ENCODE measurements around the gene SMIM10.
"Not testable (repeated sequence)": the region's sequence is repeated elsewhere in the genome, so short reads cannot be mapped to it uniquely, and the experiment has no call there.

Gene SMIM10
- long read RNA-seq, donor 1, transcript SMIM10-201 (1 exons, 1,536 nt) = major isoform, 18 of 18 reads
- long read RNA-seq, donor 1, partial matches to known transcripts = 0 of 18 reads
- long read RNA-seq, donor 1, other reads (novel, unspliced or antisense) = 0 of 18 reads
- long read RNA-seq, donor 2, transcript SMIM10-201 (1 exons, 1,536 nt) = major isoform, 8 of 8 reads
- long read RNA-seq, donor 2, partial matches to known transcripts = 0 of 8 reads
- long read RNA-seq, donor 2, other reads (novel, unspliced or antisense) = 0 of 8 reads
- long read RNA-seq, donor 3, transcript SMIM10-201 (1 exons, 1,536 nt) = major isoform, 7 of 7 reads
- long read RNA-seq, donor 3, partial matches to known transcripts = 0 of 7 reads
- long read RNA-seq, donor 3, other reads (novel, unspliced or antisense) = 0 of 7 reads
- long read RNA-seq, donor 4, transcript SMIM10-201 (1 exons, 1,536 nt) = major isoform, 9 of 9 reads
- long read RNA-seq, donor 4, partial matches to known transcripts = 0 of 9 reads
- long read RNA-seq, donor 4, other reads (novel, unspliced or antisense) = 0 of 9 reads
- long read RNA-seq, donor 5, transcript SMIM10-201 (1 exons, 1,536 nt) = major isoform, 9 of 9 reads
- long read RNA-seq, donor 5, partial matches to known transcripts = 0 of 9 reads
- long read RNA-seq, donor 5, other reads (novel, unspliced or antisense) = 0 of 9 reads
- long read RNA-seq, donor 6, partial matches to known transcripts = 0 of 4 reads
- long read RNA-seq, donor 6, other reads (novel, unspliced or antisense) = 0 of 4 reads
- long read RNA-seq, donor 7, transcript SMIM10-201 (1 exons, 1,536 nt) = major isoform, 23 of 23 reads
- long read RNA-seq, donor 7, partial matches to known transcripts = 0 of 23 reads
- long read RNA-seq, donor 7, other reads (novel, unspliced or antisense) = 0 of 23 reads
- long read RNA-seq, donor 8, transcript SMIM10-201 (1 exons, 1,536 nt) = major isoform, 14 of 14 reads
- long read RNA-seq, donor 8, partial matches to known transcripts = 0 of 14 reads
- long read RNA-seq, donor 8, other reads (novel, unspliced or antisense) = 0 of 14 reads

DNA sequence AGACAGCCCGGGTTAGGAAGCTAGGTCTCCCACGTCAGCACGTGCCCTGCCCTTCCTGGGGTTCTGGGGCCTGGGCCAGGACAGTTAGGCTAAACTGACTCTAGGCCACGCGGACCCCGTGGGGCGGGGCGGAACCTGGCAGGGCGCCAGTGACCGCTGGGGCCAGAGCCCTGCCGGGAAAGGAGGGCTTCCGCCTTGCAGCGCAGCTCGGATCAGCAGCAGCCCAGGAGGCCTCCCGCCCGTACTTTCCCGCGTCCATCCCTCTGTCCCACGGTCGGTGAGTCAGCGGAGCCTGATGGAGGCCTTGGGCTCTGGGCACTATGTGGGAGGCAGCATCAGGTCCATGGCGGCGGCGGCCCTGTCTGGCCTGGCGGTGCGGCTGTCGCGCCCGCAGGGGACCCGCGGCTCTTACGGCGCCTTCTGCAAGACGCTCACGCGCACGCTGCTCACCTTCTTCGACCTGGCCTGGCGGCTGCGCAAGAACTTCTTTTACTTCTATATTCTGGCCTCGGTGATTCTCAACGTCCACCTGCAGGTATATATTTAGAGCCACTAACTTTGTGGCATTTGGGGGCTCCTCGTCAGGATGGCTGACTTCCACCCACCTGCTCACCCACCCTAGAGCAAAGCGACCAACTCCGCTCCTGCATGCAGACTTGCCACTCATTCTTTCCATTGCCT lies at the start of gene SMIM10:
Gene SMIM10 (plus strand): TSS at position 191 of the 681 bp plus-strand sequence. CDS start 105 bp downstream, at position 296.
- DNase-seq = peak; percentile 75

DNA sequence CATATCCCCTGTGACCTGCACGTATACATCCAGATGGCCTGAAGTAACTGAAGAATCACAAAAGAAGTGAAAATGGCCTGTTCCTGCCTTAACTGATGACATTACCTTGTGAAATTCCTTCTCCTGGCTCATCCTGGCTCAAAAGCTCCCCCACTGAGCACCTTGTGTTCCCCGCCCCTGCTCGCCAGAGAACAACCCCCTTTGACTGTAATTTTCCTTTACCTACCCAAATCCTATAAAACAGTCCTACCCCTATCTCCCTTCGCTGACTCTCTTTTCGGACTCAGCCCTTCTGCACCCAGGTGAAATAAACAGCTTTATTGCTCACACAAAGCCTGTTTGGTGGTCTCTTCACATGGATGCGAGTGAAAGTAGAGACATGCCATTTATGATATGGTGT lies 44.4 kb upstream of the SMIM10 start:
- not testable (repeated sequence) for DNase-seq

DNA sequence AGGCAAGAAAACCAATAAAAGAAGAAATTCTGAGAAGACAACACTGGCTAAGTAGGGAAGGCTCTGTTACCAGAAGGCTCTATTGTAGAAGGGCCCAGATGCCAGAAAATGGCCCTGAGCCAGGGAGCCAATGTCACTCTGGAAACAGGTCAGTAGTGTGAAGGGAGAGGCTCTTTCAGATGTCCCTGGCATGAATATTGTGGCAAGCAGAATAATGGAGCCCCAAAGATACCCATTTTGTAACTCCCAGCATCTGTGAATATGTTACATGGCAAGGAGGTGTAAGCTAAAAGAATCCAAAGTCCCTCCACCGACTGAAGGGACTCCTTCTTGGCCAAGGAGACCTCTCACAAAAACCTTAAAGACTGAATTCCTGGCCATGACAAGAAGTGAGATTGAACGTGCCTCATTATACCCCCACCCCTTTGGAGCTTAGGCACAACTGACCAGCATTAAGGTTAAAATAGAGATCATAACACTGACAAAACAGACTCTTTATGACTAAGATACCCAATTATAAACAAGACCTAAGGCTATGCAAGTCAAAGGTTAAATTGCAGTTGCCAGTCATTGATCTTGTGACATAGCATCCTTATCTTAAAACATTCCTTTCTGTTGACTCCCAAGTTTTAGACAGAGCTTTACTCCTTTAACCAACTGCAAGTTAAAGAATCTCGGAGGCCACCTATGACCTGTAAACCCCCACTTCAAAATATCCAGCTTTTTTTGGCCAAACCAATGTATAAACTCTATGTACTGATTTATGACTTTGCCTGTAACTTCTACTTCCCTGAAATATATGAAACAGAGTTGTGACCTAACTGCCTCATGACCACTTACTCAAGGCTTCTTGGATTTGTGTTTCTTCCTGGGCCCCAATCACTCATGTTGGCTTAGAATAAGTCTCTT lies 42.2 kb upstream of the SMIM10 start:
- DNase-seq = no peak

DNA sequence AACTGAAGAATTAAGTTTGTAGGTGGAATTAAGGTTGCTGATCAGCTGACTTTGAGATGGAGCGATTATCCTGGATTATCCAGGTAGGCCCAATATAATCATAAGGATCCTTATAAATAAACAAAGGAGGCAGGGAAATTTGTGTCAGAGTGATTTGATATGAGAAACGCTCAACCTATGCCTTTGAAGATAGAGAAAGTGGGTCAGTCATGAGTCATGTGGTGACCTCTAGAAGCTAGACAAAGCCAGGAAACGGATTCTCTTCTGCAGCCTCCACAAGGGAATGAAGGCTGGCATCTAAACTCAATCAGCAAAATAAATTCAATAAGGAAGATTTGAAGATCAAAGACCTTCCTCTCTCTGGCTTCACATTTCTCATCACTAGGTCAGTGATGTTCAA lies 41.5 kb upstream of the SMIM10 start:
- no peak for DNase-seq

DNA sequence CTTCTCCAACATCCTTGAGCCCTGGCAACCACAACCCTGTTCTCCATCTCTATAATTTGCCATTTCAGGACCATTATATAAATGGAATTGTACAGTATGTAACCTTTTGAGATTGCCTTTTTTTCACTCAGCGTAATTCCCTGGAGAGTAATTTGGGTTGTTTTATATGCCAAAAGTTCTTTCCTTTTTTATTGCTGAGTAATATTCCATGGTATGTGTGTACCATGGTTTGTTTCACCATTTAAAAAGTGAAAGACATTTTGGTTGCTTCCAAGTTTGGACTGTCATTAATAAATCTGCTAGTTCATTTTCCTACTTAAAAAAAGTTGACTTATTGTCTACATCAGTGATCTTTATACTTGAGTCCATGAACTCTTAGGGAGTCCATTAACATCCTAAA lies 33.0 kb upstream of the SMIM10 start:
- DNase-seq = no peak

DNA sequence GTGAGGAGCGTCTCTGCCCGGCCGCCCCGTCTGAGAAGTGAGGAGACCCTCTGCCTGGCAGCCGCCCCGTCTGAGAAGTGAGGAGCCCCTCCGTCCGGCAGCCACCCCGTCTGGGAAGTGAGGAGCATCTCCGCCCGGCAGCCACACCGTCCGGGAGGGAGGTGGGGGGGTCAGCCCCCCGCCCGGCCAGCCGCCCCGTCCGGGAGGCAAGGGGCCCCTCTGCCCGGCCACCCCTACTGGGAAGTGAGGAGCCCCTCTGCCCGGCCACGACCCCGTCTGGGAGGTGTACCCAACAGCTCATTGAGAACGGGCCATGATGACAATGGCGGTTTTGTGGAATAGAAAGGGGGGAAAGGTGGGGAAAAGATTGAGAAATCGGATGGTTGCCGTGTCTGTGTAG lies 30.4 kb upstream of the SMIM10 start:
- not testable (repeated sequence) for DNase-seq

DNA sequence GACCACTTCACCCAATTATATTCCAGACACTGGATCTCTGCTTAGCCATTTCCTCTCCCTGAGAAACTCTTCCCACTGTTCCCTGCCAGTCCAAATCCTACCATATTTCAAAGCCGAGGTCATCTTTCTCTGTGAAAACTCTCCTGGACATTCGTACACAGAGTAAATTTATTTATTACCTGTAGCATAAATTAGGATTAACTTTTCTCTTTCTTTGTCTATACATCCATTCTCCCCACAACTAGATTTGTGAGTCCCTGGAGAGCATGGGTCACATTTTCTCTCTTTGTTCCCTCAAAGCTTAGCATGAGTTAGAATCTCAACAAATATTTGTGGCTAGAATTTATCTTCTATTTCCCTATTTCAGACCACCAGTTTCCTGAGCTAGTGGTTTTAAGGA lies 27.8 kb upstream of the SMIM10 start:
- no peak for DNase-seq

DNA sequence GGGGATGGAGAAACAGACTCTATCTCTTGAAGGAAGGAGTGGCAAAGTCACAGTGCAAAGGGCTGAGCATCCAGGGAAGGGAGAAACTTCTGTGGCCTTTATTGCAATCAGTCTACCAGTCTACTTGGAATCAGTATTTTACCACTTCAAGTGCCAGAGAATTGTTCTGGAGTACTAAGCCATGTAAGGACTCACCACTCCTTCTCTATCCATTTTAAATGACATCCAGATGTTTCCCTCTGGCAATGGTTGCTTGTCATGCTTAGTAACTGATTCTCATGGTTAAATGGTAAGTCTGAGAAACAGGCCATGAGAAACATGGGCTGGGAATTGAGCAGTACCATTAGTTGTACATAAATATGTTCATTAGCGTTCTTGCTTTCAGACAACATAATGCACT lies 21.1 kb upstream of the SMIM10 start:
- DNase-seq = no peak

DNA sequence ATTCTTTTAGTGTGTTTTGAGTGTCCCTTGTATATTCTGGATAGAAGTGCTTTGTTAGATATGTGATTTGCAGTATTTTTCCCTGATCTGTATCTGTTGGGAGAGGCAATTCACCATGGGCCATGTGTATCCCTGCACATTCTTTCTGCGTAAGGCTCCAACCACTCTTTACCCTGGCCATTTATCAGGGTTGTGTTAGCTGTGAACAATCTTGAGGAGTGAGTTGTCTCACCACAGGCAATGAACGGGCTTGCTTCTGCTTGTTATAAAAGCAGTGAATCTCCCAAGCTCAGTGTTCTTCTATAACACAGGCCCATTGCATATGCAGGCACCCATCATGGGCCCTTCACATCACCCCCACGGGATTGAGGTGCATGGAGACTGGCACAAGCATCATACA lies 18.9 kb upstream of the SMIM10 start:
- no peak for DNase-seq

DNA sequence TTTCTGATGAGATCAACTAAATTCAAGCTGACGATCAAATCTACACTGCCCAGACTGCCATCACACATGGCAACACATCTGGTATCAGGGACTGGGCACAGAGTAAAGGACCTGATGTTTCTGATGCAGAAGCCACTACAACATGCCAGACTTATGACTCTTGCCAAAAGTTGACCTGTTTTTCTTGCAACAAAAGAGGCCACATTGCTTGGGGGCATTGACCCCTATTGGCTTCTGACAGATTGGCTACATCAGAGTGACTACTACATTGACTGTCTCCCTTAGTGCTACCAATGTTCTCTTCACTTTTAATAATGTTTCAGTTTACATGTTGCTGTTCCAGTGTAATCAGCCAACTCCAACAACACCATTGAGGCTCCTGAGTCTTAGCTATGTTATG lies 15.3 kb upstream of the SMIM10 start:
- DNase-seq = no peak

DNA sequence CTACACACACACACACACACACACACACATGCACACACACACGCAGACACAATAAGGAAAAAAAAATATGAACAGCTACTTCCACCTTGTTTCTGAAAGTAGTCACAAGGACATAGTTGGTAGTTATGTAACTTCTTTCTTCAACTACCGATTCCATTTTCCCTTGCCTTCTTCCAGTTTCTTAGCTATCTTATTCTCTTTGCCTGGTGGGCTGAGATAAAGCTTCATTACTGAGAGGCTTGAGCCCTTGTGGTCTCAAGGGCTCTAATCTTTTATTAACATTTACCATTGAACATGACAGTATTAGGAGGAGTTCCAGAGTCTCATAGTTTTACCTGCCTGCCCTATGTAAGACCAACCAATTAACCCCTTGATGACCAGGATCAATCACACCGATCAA lies 8.9 kb upstream of the SMIM10 start:
- no peak for DNase-seq

DNA sequence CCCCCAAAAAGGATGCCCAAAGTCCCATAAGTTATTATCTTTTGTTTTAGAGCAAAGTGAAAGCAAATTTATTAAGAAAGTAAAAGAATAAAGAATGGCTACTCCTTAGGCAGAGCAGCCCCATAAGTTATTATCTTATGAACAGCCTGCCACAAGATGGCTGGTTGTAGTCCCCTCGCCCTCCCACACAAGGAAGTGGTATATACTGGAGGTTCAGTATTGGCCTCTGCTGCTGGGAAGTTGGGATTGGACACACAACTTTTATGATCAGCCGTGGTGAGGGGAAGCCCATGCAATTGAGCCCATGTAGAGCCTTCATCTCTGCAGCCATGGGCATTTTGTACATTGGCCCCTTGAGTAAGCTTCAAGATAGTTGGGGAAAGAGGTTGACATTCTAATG lies 8.0 kb upstream of the SMIM10 start:
- no peak for DNase-seq

DNA sequence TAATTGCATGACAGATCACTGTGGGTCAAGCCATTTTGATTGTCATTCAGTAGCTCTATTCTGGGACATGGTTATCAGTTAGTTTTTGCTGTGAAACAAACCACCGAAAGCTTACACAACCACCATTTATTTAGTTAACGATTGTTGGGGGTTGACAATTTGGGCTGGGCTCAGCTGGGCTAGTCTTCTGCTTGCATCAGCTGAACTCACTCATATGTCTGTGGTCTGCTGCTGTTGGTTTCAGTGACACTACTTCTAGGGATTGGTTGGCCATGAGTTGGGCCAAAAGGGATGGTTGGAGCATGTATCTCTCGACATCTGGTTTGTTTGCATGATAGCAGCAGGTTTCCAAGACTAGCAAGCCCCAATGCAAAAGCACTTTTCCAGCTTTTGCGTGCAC lies 5.3 kb upstream of the SMIM10 start:
- DNase-seq = no peak

DNA sequence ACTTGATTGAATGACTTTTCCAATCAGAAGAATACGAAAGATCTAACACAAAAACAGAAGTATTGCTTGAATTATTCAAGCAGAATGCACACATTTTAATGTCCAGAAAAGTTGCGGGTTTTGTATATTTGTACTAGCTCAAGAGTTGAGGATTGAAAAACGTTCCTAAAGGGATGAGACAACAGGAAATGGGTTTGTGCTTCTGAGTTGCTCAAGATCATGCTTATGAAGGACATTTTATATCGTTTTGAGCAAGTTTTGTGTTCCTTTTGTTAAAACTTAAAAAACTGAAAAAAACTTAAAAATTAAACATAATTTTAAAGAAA lies 353 bp upstream of the SMIM10 start:
- no peak for DNase-seq

DNA sequence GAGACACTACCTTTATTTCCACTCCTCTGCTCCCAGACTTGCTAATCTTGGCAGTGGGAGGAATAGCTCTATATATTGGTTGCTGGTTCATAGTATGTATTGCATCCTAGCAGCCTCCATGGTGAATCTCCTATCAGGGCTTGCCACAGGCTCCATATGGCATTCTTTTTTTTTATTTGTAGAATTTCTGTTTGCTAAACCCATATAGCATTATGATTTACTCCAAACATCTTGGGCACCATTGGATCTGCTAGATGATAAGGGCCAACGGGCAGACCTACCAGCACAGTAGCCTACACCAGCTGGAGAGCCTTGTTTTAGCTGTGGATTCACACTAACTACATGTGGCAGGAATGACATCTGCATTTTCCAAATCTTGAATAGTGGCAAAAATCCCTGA lies 6.9 kb downstream of the SMIM10 start:
- no peak for DNase-seq

DNA sequence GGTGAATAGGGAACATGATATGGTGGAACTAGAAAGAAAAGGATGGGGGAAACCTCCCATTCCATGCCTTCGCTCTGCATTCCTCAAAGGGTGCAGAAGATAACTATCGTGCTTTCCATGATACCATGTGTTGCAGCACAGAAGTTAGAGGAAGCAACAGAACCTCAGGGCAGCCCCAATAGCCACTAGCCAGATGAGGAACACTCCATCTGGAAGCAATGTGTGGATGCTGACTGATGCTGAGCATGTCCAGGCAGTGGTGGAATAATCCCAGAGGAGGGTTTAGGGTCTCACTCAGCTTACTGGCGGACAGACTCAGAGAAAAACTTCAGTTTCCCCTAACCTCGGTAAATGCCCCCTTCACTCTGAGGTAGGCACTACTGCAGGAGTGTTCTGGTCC lies 7.5 kb downstream of the SMIM10 start:
- DNase-seq = no peak

DNA sequence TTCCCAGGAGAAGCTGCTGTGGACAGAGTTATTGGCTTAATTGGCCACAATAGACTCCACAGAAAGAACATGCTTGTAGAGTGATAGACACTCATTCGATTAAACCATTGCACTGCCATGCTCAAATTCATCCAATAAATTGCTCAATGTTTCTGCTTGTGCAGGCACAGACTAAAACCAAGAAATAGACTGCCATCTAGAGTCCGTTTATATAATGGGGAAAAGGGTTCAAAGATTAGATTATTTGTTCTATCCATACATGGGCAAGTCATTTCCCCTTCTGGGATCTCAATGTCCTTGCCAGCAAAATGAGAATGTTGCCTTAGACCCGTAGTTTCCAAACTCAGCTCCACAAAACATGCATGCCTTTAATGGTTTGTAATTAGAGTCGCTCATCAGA lies 8.7 kb downstream of the SMIM10 start:
- no peak for DNase-seq

DNA sequence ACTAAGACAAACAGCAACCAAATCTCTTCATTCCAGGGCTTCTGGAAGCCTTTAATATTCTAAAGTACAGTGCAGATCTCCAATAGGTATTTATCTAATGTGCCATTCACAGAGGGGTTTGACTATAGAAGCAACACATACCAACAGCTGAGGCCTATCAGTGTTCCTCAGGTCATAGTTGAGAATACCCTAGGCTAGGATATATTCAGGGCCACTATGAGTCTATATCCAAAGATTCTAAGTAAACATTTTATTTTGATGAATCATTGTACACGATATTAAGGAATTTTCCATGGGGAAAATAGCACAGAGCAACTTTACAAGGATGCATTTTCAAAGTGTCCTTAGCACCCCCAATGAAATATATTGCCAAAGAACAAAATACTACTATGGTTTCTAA lies 9.7 kb downstream of the SMIM10 start:
- DNase-seq = no peak

DNA sequence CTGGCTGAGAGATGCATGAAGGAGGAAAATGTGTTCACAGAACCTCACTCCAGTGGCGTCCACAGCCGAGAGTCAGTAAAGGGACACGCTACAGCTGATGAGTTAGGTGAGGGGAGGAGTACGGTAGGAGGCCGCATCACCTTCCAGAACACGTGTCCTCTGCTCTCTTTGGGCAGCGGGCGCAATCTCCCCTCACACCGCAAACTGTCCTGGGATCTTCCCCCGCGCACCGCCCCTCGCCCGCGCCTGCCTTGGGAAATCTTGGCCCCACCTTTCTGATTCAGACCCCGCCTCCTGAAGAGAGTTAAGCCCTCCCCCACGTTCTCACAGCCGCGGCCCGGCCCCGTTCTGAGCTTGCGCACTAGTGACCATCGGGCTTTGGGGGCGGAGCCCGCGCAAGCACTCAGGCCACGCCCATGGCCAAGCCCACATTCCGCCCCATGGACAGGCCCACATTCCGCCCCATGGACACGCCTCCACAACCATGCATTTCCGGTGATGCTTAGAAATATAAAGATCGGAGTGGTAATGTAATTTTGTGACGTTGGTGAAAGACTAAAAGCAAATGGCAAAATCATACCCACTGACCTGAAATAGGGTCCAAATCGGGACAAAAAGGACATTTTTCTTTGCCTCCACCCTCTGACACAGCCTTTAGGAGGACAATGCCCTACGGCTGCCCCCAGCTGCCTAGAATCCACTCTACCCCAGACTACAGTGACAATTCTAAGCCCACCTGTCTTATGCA lies 13.3 kb downstream of the SMIM10 start:
- DNase-seq = peak; percentile 85

DNA sequence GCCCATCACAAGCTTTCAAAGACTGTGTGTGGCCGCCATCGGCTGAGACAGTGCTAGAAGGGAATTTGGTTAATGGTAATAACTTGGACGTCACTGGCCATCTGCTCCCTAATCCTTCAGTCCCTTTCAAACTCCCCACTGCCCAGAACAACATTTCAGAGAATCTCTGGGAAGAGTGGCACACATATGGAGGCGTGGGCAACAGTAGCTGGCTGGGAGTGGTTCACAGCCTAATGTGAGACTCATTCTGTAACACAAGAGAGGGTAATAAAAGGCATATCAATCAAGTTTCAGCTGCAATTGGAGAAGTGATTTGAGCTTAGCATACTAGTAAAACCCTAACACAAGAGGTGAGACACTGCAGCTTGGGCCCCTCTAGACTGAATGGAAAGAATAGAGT lies 15.4 kb downstream of the SMIM10 start:
- DNase-seq = no peak

DNA sequence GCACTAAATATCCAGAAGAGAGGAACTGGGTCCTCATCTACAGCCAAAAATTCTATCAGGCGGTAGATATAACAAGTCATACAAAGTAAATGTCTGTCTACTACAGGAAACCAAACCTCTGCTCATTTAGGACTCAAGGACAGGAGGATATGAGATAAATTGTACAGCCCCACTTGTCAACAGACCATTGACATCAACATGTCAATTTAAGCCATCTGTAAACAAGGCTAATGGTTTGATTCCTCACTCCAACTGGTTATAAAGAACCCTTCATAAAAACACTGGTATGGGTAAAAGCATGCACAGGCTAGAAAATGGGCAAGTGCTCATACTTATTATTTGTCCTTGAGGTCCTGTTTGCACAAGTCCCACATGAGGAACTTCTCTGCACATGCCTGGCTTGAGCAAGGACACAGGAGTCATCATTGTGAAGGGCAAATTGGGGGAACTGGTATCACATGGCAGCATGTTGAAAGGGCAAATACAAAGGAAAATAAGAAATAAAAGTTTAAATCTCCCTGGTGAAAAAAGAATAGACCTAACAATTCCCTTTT lies 18.3 kb downstream of the SMIM10 start:
- DNase-seq = no peak

Measured in right kidney (tissue), 9 donors.